Liver (tissue), 3 donors: Measurements from ENCODE around the gene KDM2B.

ENCODE experiments used
- EGR1 ChIP-seq, 2 donors: IDR thresholded peaks; 2 replicates each; pipeline ENCODE4 v1.6.1; 2016 to 2018; ENCODE audit warnings: antibody characterized with exemption in 2 of 2, low read depth in 2 of 2
- ZBTB33 ChIP-seq: IDR thresholded peaks from 2 replicates; pipeline ENCODE4 v1.6.1; 2016; ENCODE audit warnings: antibody characterized with exemption
- TF ChIP-seq, protein P1 (sequence below): fragments of 150-350 bp; IDR thresholded peaks from 2 replicates; pipeline ENCODE4 v1.5.1; 2017; ENCODE audit warnings: improper control_type of control experiment, low read depth, low read length; ENCODE audit not compliant: missing input control
- TF ChIP-seq, protein P2 (sequence below): IDR thresholded peaks from 2 replicates; pipeline ENCODE4 v1.6.1; 2016; ENCODE audit warnings: antibody characterized with exemption
- donor health status: healthy.
- donor health status: healthy.

- no peak for TF ChIP-seq EGR1 (IDR thresholded peaks at IDR 0.05; ENCODE audit: low read depth in 2 of 2)
- TF ChIP-seq, protein P1, sequence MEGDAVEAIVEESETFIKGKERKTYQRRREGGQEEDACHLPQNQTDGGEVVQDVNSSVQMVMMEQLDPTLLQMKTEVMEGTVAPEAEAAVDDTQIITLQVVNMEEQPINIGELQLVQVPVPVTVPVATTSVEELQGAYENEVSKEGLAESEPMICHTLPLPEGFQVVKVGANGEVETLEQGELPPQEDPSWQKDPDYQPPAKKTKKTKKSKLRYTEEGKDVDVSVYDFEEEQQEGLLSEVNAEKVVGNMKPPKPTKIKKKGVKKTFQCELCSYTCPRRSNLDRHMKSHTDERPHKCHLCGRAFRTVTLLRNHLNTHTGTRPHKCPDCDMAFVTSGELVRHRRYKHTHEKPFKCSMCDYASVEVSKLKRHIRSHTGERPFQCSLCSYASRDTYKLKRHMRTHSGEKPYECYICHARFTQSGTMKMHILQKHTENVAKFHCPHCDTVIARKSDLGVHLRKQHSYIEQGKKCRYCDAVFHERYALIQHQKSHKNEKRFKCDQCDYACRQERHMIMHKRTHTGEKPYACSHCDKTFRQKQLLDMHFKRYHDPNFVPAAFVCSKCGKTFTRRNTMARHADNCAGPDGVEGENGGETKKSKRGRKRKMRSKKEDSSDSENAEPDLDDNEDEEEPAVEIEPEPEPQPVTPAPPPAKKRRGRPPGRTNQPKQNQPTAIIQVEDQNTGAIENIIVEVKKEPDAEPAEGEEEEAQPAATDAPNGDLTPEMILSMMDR: no peak
- no peak for TF ChIP-seq ZBTB33
- TF ChIP-seq, protein P2, sequence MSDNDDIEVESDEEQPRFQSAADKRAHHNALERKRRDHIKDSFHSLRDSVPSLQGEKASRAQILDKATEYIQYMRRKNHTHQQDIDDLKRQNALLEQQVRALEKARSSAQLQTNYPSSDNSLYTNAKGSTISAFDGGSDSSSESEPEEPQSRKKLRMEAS: no peak
Measured at GRCh38 chr12:121537814-121538698, 42.8 kb downstream of the KDM2B start.
